ENCODE results near the gene TTC4.

Gene TTC4

DNA sequence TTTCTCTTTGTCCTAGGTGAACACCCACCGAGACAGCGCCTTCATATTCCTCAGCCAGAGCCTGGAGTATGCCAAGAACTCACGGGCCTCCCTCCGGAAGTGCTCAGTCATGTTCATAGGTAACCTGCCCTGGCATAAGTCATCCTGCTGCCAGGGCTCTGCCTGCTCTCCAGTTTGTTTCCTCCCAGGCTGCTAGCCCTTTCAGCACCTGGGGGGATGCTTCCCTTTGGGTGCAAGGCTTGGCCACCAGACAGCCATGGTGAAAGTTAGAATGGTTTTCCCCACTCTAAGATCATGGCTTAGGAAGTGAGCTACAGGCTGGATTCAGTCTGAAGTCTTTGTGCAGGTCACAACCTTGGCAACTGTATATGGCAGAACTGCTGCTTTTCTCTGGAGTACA is 9.2 kb upstream of the TTC4 start:
- no peak for DNase-seq

DNA sequence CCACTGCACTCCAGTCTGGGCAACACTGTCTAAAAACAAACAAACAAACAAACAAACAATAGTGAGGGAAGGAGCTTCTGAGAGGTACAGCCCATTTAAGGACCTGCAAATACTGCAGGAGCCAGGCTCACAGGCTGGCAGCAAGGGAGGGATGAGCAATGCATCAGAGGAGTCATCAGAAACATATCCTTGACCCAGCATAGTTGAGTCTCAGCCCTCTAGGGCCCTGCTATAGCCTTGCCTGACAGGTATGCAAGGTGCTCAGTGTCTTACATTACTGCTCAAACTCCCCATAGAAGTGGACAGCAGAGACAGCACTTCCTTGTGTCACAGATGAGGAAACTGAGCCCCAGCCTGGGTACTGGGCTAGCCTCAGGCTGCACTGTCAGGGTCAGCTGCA is 7.3 kb upstream of the TTC4 start:
- DNase-seq = no peak

DNA sequence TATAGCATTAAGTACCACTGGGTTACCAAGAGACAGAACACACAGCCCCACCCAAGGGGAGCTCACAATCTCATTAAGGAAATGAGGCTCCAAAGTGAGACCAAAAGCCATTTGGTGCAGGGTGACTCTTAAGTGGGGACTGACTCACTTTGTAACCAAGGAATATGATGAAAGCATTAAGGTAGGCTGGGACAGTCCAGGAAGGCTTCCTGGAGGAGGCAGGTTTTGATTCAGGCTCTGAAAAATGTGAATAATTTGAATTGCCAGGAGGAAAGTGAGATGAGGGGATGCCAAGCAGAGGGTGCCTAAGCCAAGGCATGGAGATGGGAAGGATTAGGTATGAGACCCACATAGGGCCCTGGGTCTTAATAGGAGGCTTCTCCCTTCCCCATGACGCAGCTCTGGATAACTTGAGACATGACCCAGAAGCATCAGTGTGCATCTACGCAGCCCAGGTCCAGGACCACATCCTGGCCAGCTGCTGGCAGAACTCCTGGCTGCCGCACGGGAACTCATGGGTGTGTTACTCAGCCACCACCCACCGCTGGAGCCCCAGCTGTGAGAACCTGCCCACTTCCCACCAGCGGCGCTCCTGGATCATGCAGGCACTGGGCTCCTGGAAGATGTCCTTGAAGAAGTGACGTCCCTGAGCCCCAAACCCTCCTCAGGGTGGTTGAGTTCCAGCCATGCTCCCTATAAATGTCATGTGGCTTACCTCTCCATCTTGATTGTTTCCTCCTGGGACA is 5.9 kb upstream of the TTC4 start:
- no peak for DNase-seq

DNA sequence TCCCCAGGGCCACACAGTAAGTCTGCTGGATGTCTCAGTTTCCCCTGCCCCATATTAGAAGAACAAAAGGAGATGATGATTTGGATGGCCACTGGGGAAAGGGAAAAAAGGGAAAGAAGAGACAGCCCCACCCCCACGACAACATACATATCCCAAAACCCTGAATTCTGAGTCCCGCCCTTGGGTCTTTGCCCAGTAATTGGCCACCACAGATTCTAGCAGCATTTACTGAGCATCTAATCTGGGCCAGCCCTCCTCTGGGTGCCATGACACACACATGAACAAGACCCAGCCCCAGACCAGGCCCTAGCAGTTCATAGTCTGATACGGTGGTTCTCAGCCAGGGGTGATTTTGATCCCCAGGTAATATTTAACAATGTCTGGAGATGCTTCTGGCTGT is 5.2 kb upstream of the TTC4 start:
- no peak for DNase-seq

DNA sequence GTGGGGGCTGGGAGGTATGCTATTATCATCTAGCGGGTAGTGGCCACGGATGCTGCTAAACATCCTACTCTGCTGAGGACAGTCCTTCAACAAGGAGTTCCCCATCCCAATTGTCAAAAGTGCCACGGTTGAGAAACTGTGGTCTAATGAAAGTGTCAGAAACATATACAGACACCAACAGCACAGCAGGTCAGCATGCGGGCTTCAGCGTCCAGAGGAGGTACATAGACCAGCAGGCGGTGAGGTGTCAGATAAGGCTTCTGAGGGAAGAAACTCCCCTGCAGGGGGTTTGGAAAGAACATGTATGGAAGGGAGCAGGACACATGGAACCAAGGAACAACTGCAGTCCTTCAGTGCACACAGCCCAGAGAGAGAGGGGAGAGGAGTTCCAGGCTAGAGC is 4.8 kb upstream of the TTC4 start:
- no peak for DNase-seq

DNA sequence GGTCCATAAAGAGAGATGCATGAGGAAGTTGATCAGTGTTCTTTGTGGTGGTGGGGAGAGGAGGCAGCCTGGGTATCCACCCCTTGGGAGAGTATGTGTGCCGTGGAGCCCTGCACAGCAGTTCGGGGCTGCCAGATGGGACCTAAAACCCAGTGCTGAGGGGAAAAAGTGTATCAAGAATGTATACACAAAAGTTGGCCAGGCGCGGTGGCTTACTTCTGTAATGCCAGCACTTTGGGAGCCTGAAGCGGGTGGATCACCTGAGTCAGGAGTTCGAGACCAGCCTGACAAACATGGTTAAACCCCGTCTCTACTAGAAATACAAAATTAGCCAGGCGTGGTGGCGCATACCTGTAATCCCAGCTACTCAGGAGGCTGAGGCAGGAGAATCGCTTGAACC is 4.1 kb upstream of the TTC4 start:
- no peak for DNase-seq

DNA sequence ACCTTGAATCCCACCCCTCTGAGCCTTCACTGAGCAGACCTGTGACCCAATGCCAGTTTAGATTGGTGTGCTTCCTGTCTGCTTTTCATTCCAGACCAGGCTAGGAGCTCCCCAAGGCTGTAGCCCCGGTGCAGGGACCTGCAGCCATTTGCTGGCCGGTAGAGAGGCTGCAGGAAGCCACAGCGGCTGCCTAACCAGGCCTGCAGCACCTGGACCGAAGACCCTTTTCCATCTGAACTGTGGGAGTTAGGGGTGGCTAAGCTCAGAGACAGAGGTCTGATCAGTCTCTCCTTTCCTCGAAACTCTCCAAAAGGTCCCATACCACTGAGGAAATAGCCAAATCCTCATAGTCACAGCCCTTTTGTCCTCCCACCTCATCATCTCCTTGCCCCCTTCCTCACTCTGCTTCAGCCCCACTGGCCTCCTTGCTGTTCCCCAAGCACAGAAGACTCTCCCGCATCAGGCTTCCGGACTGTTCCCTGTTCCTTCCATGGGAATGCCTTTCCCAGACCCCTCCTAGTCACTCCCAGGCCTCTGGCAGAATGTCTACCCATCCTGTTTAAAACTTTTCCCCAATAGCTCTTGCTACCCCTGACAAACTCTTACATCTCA is 674 bp upstream of the TTC4 start:
- no peak for DNase-seq

DNA sequence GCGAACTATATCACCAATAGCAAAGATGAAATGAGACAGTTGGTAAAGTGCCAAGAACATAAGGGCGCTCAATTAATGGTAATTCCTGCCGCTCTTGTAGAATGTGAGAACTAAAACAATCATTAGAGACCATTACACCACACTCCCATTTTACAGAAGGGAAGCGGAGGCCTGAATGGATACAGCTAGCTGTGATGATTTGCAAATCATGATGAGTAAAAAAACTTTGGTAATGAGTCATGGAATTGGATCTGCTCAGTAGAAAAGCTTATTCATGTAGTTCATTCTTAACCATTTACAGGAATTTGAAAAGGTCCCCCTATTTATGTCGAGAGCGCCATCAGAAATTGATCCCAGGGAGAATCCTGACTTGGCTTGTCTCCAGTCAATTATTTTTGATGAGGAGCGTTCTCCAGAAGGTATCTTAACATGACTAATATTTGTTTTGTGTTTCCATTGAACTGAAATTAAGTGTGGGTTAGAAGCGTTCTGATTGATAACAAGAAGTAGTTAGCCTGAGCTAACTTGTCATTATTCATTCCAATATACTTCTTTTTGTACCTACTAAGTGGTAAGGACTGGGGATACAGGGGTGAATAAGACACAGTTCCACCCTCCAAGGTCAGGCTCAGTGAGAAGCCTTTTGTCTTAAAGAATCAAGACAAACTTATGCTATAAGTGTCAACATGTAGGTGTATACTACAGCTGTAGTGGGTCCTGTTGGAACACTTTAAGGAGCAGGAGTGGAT is 812 bp downstream of the TTC4 start:
- DNase-seq = no peak

DNA sequence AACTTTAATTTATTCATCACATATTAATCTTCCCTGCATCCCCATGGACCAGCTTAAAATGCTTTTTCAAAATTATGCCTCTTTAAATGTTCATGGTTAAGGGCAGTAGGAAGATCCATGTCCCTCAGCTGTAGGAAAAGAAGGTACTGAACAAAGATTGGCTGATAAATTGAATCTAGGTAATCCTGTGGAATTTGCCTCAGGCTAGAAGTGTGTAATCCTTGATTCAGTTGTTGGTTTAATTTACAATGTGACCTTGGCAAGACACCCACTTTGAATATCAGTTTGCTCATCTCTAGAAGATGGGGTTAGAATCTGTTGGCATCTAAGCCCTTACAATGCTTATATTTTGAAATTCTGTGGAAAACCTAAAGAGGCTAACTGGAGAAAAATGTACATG is 6.1 kb downstream of the TTC4 start:
- no peak for DNase-seq

DNA sequence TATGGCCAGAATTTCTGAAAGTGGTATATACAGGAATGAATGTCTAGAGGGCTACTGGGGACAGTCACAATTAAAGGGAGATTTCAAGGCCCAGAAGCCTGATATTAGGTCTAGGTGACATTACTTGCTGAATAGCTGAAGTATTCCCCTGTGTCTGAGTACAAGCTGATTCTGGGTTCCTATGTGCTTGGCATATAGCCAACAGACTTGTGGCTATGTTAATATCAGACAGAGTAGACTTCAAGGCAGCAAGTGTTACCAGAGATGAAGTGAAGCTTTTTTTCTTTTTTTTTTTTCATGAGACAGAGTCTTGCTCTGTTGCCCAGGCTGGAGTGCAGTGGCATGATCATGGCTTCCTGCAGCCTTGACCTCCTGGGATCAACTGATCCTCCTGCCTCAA is 8.3 kb downstream of the TTC4 start:
- no peak for DNase-seq

DNA sequence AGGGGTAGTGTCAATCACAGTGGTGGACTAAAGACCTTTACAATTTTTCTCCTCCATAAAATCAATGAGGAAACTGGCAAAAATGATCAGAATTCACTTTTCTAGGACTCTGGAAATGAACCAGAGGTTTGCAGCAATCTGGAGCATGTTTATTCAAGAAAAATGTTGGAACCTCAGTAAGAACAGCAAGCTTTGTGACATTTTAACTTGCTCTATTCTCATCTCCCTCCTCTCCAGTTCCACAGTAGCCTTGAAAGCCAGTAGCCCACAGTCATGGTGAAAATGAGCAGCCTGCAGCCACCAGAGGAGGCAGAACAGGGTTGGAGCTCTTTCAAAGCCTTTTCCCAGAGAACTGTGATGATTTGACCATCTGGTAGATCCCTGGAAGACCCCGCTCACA is 9.1 kb downstream of the TTC4 start:
- DNase-seq = no peak

DNA sequence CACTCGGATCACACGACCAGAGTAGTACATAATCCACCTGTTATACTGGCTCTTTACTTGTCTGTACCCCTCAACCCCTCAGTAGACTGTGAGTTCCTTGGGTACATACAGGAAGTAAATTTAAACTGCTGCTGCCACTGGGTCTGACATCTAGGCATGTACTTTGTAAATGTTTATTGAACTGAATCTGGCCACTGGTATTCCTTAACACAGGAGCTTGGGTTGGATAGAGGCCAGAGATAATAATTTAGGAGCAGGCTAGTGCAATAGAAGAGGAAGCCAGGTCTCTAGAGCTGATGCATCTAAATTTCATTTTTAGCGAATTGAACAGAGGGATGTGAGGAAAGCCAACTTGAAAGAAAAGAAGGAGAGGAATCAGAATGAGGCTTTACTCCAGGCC is 12.4 kb downstream of the TTC4 start:
- no peak for DNase-seq

DNA sequence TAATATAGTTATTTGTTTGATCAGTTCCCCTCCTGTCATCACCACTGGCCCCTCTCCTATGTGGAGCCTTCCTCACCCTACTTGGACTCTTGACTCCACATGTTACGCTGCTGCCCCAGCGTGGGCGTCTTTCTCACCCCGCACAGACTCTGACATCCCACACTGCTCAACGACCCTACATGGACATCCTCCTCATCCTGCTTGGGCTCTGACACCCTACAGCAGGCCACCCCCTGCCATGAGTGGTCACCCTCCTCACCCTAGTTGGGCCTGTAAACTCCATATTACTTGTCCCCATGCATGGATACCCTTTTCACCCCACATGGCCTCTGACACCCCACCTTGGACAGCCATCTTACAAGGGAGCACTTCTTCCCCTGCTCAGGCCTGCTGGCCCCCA is 21.0 kb downstream of the TTC4 start:
- no peak for DNase-seq

DNA sequence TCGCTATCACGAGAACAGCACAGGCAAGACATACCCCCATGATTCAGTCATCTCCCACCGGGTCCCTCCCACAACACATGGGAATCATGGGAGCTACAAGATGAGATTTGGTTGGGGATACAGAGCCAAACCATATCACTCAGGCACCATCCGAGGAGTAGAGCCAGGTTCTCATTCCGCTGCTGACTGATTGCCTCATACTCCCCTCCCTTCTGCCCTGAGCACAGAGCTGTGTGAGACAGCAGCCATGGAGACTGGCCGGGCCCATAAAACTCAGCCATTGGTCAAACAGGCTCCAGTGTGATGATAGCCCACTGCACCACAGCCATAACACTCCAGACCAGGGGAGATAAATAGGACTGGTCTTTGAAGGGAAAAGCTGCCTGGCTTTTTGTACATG is 22.6 kb downstream of the TTC4 start:
- DNase-seq = no peak

DNA sequence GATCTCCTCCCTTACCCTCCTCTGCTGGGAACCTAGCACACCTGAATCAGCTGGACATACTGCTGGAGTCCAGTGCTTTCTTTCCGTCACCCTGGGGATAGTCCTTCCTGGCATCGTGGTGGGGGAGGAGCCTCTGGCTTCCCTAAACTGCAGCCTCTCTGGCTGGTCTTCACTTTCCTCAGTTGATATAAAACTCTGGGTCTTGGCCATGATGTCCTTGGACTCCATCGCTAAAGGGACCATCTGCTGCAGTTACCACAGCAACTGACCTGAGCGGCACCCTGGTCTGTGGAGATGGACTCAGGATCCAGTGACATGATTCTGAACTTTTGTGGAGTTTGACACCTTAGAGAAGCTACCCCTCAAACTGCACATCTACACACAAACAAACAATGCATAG is 25.9 kb downstream of the TTC4 start:
- no peak for DNase-seq

DNA sequence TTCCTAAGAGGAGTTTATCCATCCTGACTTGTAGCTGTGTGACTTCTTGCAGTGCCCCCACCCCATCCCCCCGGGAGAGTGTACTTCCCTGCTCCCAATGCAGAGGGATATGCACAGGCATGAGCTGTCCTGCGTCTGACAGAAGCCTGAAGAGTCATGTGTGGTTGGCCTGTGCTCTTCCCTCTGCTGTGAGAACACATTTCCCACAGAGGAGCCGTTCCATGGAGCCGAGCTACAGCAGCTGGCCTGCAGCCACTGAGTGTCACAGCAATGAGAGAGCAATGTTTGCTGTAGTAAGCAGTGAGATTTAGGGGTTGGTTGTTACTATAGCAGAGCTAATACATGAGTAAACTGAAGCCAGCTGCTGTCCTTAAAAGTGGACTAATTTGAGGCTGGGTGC is 26.6 kb downstream of the TTC4 start:
- no peak for DNase-seq

DNA sequence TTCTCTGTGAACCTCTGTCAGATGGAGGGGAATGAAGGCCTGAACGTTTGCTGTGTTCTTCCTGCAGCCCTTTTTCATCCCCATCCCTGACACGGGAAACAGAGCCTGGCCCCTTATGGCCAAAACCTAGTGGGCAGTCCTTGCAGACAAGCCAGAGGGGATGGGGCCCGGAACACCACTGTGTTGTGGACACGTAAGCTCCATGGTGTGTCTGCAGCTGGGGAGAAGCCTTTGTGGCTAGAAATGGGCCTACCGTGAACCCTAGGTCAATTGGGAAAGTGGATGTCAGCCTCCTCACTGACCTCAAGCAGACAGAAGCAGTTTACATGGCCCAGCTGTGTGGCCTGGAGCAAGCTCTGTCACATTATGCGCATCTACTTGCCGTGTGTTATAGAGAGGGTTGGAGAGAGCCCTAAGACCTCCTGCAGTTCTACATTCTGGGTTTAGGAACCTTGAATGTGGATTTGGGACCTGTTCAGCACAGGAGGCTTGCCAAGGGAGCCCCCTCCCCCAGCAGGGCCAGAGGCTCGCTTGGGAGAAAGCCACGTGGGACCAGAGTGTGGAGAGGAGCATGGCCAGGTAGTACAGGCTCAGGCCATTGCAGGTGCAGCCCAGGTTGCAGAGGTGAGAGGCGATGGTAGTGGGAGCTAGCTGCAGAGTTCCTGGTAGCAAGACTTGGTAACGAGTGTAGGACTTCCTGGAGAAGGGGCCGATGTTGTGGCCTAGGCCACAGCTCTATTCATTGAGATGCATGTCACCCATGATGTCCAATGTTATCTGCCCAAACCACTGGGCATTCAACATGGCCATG is 28.0 kb downstream of the TTC4 start:
- DNase-seq = no peak

DNA sequence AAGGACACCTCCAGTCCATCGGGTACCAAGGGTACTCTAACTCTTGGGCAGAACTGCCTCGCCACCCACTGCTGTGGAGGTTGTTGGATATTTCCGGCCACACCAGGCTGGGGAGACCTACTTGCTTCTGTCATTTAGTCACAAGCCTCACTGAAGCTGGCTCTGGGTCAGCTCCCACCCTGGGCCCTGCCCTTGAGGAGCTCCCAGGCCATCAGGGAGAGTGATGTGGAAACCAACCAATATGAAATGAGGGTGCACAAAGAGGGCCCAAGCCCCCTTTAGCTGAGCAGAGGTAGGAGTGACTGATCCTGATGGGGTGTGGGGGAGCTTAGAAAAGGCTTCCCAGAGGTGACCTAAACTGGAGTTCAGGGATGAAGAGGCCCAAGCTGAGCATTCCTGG is 29.0 kb downstream of the TTC4 start:
- no peak for DNase-seq

DNA sequence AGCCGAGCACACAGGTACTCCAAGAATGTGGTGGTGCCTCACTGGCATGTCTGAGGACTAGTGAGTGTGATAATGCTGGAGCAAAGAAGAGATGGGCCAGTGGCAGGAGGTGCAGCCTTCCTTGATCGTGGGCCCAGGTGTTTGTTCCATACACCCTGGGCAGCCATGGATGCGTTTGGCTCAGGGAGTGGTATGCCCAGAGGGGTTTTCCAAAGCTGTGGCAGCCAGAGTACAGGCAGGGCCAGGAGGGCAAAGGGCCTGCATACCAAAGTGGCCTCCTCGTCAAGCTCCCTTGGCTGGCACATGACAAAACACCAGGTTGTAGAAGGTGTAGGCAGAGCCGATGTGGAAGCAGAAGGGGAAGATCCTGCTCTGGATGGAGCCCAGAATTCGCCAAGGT is 29.6 kb downstream of the TTC4 start:
- DNase-seq = no peak

DNA sequence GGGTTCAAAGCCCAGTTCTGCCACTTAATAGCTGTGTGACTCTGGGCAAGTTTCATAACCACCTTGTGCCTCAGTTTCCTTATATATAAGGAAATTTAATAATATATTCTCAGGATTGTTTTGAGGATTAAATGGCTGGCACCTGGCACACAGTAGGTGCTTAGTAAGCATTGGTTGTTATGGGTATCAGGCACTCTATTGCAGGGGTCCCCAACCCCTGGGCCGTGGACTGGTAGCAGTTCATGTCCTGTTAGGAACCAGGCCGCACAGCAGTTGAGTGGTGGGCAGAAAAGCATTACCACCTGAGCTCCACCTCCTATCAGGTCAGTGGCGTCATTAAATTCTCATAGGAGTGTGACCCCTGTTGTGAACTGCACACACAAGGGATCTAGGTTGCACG is 30.2 kb downstream of the TTC4 start:
- DNase-seq = no peak

DNA sequence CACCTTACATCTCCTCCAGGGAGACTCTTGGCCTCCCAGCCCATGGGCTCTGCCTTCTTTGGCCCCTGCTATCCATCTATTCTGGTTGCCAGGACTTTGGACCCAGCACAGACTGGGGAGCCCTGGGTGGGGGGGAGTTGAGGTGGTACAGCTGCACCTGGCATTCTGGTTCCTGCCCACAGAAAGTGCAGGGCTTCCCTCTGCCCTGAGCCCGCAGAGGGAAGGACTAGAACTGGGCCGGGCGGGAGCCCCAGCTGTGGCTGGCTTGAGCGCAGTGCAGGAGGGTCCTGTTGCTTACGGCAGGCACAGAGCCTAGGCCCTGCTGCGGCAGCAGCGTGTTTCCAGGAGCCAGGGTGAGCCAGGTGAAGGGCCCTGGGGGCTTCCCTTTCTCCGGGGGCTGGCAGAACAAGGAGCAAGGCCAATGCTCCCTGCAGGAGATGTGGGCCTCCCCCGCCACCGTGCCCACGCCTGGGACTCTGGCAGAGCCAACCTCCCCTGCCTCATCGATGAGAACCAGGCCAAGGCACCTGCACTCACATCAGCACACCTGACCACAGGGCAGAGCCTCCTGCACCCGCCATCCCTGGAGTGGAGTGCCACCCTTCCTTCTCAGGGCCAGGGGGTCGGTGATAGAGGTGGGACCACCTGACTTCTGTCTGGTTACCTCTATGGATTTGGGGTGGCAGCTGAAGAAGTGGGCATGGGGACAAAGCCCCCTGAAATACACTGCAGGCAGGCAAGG is 32.6 kb downstream of the TTC4 start:
- no peak for DNase-seq

DNA sequence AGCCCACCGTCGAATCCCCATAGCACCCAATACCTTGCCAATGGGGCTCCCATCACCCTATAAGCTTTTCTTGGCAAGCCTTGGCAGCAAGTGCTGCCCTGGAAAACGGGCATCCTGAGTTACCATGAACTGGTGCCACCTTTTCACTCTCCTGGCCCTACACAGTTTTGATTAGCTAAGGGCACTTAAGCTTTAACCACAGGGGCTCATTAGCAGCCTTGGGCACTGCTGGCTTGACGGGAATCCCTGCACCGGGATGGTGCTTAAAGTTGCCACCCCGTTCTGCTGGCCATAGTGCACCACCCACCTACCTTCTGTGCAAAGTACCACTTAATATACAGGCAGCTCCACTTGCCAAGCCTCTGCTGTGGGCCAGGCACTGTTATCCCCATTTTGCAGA is 34.9 kb downstream of the TTC4 start:
- no peak for DNase-seq

DNA sequence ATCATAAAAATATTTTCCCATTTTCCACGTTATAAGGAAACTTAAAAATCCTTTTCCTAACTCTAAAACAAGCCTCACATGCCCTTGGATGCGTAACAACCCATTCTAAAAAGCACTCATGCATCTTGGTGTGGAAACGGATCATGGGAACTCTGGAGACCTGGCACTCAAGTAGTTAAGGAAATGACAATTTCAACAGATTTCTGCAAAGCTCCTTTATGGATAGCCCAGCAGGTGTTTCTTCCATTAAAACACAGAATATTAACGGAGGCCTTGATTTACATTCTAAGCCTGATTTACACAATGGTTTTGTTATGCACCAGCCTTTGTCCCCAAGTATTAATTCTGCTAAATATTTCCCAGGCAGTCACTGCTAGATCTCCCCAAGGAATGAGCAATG is 35.8 kb downstream of the TTC4 start:
- DNase-seq = no peak
